Measurements from ENCODE around the gene KRT33B.

The KRT33B gene

DNA sequence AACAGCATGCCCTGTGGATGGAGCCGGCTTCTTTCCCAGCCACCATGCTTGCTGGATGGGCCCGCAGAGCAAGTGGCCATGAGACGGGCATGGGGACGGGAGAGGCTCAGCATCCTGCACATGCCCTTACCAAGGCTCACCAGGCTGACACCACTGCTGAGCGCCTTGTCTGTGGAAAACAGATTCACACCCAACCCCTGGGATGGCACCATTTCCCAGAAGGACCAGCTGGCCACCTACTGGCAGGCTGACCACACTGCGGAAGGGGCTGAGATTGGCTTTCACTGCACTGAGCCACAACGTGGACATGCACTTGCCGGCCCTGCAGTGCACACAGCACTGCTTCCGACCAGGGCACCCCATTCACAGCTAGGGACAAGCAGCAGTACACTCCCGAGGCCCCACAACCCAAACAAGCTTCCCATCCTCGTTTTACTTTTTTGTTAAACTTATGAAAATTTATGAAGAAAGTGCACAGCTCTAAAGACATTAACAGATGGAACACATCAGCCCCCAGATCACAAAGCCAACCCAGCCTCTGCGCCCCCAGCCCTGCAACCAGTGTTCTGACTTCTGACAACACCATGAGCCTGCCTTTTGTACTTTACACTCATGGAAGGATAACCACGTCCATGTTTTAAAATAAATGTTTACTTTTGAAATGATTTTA lies 40.2 kb downstream of the KRT33B start:
- TF ChIP-seq SPI1 (IDR thresholded peaks at IDR 0.05; ENCODE audit: borderline replicate concordance, low read depth) (no peak), GABPA (IDR thresholded peaks at IDR 0.05; ENCODE audit: low read depth) (no peak), POLR2AphosphoS5 (IDR thresholded peaks at IDR 0.05; ENCODE audit: low read depth) (no peak)
- TF ChIP-seq, protein P1, sequence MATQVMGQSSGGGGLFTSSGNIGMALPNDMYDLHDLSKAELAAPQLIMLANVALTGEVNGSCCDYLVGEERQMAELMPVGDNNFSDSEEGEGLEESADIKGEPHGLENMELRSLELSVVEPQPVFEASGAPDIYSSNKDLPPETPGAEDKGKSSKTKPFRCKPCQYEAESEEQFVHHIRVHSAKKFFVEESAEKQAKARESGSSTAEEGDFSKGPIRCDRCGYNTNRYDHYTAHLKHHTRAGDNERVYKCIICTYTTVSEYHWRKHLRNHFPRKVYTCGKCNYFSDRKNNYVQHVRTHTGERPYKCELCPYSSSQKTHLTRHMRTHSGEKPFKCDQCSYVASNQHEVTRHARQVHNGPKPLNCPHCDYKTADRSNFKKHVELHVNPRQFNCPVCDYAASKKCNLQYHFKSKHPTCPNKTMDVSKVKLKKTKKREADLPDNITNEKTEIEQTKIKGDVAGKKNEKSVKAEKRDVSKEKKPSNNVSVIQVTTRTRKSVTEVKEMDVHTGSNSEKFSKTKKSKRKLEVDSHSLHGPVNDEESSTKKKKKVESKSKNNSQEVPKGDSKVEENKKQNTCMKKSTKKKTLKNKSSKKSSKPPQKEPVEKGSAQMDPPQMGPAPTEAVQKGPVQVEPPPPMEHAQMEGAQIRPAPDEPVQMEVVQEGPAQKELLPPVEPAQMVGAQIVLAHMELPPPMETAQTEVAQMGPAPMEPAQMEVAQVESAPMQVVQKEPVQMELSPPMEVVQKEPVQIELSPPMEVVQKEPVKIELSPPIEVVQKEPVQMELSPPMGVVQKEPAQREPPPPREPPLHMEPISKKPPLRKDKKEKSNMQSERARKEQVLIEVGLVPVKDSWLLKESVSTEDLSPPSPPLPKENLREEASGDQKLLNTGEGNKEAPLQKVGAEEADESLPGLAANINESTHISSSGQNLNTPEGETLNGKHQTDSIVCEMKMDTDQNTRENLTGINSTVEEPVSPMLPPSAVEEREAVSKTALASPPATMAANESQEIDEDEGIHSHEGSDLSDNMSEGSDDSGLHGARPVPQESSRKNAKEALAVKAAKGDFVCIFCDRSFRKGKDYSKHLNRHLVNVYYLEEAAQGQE (IDR thresholded peaks at IDR 0.05; ENCODE audit: insufficient replicate concordance, low read depth), result no peak
- TF ChIP-seq, protein P2, sequence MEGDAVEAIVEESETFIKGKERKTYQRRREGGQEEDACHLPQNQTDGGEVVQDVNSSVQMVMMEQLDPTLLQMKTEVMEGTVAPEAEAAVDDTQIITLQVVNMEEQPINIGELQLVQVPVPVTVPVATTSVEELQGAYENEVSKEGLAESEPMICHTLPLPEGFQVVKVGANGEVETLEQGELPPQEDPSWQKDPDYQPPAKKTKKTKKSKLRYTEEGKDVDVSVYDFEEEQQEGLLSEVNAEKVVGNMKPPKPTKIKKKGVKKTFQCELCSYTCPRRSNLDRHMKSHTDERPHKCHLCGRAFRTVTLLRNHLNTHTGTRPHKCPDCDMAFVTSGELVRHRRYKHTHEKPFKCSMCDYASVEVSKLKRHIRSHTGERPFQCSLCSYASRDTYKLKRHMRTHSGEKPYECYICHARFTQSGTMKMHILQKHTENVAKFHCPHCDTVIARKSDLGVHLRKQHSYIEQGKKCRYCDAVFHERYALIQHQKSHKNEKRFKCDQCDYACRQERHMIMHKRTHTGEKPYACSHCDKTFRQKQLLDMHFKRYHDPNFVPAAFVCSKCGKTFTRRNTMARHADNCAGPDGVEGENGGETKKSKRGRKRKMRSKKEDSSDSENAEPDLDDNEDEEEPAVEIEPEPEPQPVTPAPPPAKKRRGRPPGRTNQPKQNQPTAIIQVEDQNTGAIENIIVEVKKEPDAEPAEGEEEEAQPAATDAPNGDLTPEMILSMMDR (IDR thresholded peaks at IDR 0.05; ENCODE audit: insufficient read depth, low read length), result peak; percentile 36
- no peak overlapping the region for H3K27ac ChIP-seq (replicated peaks)
- peaks cover 2% of the 10 kb centered on the region for H3K27me3 ChIP-seq (ENCODE audit: insufficient read depth, poor library complexity, severe bottlenecking)
- H3K4me3 ChIP-seq (replicated peaks; ENCODE audit: insufficient read depth, low read length), result no peak overlapping the region
- DNase-seq (ENCODE audit: low read depth in 1 of 2, low spot score in 1 of 2), result peak in 1 of 2 experiments; percentile 41

DNA sequence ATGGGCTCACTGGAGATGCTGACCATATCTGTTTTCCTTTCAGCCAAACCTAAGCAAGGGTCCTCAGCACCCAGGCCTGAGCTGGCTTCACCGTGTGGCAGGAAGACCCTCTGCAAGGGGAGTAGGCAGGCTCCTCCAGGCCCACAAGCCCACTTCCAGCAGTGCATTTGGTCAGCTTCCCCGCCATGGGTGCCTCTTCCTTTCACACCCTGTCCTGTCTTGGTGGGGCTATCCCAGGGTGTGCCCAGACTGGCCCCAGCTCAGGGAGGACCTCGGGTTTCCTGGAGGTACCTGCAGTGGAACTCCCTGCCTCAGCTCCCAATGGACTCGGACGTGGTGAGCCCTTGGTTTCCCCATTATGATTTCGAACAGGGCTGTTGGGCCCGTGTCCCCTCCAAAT lies 41.4 kb downstream of the KRT33B start:
- H3K27ac ChIP-seq (replicated peaks), result no peak overlapping the region
- H3K4me3 ChIP-seq (replicated peaks; ENCODE audit: insufficient read depth, low read length), result no peak overlapping the region
- H3K27me3 ChIP-seq (ENCODE audit: insufficient read depth, poor library complexity, severe bottlenecking), result peaks cover 2% of the 10 kb centered on the region
- DNase-seq (ENCODE audit: low read depth in 1 of 2, low spot score in 1 of 2), result no peak
- TF ChIP-seq, protein P1 (IDR thresholded peaks at IDR 0.05; ENCODE audit: insufficient replicate concordance, low read depth), result no peak
- TF ChIP-seq POLR2AphosphoS5 (IDR thresholded peaks at IDR 0.05; ENCODE audit: low read depth) (no peak), SPI1 (IDR thresholded peaks at IDR 0.05; ENCODE audit: borderline replicate concordance, low read depth) (no peak), GABPA (IDR thresholded peaks at IDR 0.05; ENCODE audit: low read depth) (no peak)
- TF ChIP-seq, protein P2 (IDR thresholded peaks at IDR 0.05; ENCODE audit: insufficient read depth, low read length), result no peak

DNA sequence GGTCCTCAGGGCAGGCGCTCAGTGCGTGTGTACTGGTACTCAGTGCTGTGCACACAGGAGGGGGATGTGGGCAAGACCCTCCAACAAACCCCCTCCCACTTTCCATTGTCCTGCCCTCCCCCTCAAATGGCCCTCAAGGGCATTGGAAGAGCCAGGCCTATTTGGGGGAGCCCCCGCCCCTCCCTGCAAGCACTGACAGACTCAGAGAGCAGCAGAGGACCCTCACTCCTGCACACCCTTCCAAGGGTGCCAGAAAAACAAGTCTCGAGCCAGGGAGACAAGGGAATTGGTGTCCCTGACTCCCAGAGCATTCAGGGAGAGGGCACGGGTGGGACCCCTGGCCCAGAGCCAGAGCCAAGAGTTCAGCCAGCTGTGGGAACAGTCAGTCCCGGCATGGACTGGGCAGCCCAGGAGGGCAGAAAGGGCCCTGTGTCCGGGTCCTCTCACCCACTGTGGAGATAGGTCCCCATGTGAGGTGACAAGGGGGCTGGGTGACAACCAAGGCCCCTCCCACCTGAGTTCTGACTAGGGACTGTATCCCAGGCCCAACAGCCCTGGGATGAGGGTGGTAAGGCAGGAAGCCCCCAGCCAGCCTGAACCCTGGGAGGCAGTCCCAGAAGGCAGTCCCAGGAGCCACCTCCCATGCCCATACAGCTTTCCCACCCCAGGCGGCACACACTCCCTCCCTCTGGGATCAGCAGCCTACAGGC lies 42.0 kb downstream of the KRT33B start:
- TF ChIP-seq POLR2AphosphoS5 (IDR thresholded peaks at IDR 0.05; ENCODE audit: low read depth), result no peak
- Histone ChIP-seq H3K27ac (replicated peaks) (no peak overlapping the region), H3K4me3 (replicated peaks; ENCODE audit: insufficient read depth, low read length) (no peak overlapping the region), H3K27me3 (ENCODE audit: insufficient read depth, poor library complexity, severe bottlenecking) (peaks cover 2% of the 10 kb centered on the region)
- no peak for DNase-seq (ENCODE audit: low read depth in 1 of 2, low spot score in 1 of 2)
